H9 (cell line): ENCODE results near the gene LHFPL2. TPM values are rescaled to one million over a fixed set of nuclear protein-coding genes. Genes with fewer than 3 reads are reported as not detected.
A peak's percentile ranks its signal among the peaks of the same experiment; 100 is the strongest.

Source experiments
- DNase-seq: peaks from one replicate; pipeline ENCODE4 v3.0.0-alpha.2; 2017
- H2AFZ ChIP-seq: one replicate; pipeline ENCODE4 v1.6.1; 2013; ENCODE audit warnings: mild to moderate bottlenecking, low read length, control low read depth, moderate library complexity
- H2AK5ac ChIP-seq: 2 replicates; pipeline ENCODE4 v1.6.1; 2013; ENCODE audit warnings: low read length, control low read depth, mixed read lengths; ENCODE audit not compliant: insufficient read length
- H2BK120ac ChIP-seq: one replicate; pipeline ENCODE4 v1.6.1; 2013; ENCODE audit warnings: low read depth, mild to moderate bottlenecking, low read length, control low read depth, inconsistent platforms; ENCODE audit not compliant: poor library complexity, severe bottlenecking
- H2BK12ac ChIP-seq: 2 replicates; pipeline ENCODE4 v1.6.1; 2013; ENCODE audit warnings: low read length, control low read depth, mixed read lengths, low read depth; ENCODE audit not compliant: insufficient read length
- H2BK15ac ChIP-seq: 2 replicates; pipeline ENCODE4 v1.6.1; 2013; ENCODE audit warnings: low read depth, low read length, control low read depth
- H2BK20ac ChIP-seq: one replicate; pipeline ENCODE4 v1.6.1; 2013; ENCODE audit warnings: low read depth, mild to moderate bottlenecking, low read length, control low read depth, inconsistent platforms; ENCODE audit not compliant: poor library complexity, severe bottlenecking
- H2BK5ac ChIP-seq: 2 replicates; pipeline ENCODE4 v1.6.1; 2013; ENCODE audit warnings: low read length, control low read depth, mixed read lengths; ENCODE audit not compliant: insufficient read length
- H3K14ac ChIP-seq: 2 replicates; pipeline ENCODE4 v1.6.1; 2013; ENCODE audit warnings: low read length, control low read depth; ENCODE audit not compliant: insufficient read depth
- H3K18ac ChIP-seq: 2 replicates; pipeline ENCODE4 v1.6.1; 2013; ENCODE audit warnings: low read depth, mild to moderate bottlenecking, mixed read lengths, low read length, control low read depth; ENCODE audit not compliant: insufficient read length
- H3K23ac ChIP-seq: 2 replicates; pipeline ENCODE4 v1.6.1; 2013; ENCODE audit warnings: low read length, control low read depth, mixed read lengths, low read depth; ENCODE audit not compliant: insufficient read length
- H3K23me2 ChIP-seq: 2 replicates; pipeline ENCODE4 v1.6.1; 2013; ENCODE audit warnings: low read depth, mild to moderate bottlenecking, mixed read lengths, low read length, control low read depth; ENCODE audit not compliant: insufficient read length, poor library complexity, severe bottlenecking
- H3K27ac ChIP-seq: 2 replicates; pipeline ENCODE4 v1.5.1; 2013; ENCODE audit warnings: low read length, control low read depth, mixed read lengths, low read depth; ENCODE audit not compliant: insufficient read length
- H3K27me3 ChIP-seq: 2 replicates; pipeline ENCODE4 v1.6.1; 2013; ENCODE audit warnings: low read length, control low read depth, inconsistent platforms; ENCODE audit not compliant: insufficient read depth
- H3K4ac ChIP-seq: 2 replicates; pipeline ENCODE4 v1.6.1; 2013; ENCODE audit warnings: low read depth, mild to moderate bottlenecking, control low read depth, inconsistent platforms, low read length, moderate library complexity
- H3K4me1 ChIP-seq: 2 replicates; pipeline ENCODE4 v1.6.1; 2013; ENCODE audit warnings: low read length, control low read depth, inconsistent platforms; ENCODE audit not compliant: insufficient read depth
- H3K4me2 ChIP-seq: 2 replicates; pipeline ENCODE4 v1.6.1; 2013; ENCODE audit warnings: low read length, control low read depth, mixed read lengths; ENCODE audit not compliant: insufficient read length, insufficient read depth
- H3K56ac ChIP-seq: 2 replicates; pipeline ENCODE4 v1.6.1; 2013; ENCODE audit warnings: low read depth, mild to moderate bottlenecking, mixed read lengths, low read length, control low read depth; ENCODE audit not compliant: insufficient read length
- H3K79me1 ChIP-seq: 2 replicates; pipeline ENCODE4 v1.6.1; 2013; ENCODE audit warnings: low read depth, mild to moderate bottlenecking, moderate library complexity, low read length, control low read depth, inconsistent platforms; ENCODE audit not compliant: insufficient read depth, poor library complexity, severe bottlenecking
- H3K79me2 ChIP-seq: 2 replicates; pipeline ENCODE4 v1.6.1; 2013; ENCODE audit warnings: low read length, control low read depth, inconsistent platforms; ENCODE audit not compliant: insufficient read depth
- H3K9ac ChIP-seq: 2 replicates; pipeline ENCODE4 v1.6.1; 2013; ENCODE audit warnings: low read length, control low read depth, mixed read lengths; ENCODE audit not compliant: insufficient read length; ENCODE audit errors: extremely low read depth
- H3K9me3 ChIP-seq: one replicate; pipeline ENCODE4 v1.6.1; 2013; ENCODE audit warnings: low read depth, low read length, inconsistent platforms; ENCODE audit not compliant: control insufficient read depth
- H3T11ph ChIP-seq: one replicate; pipeline ENCODE4 v1.6.1; 2013; ENCODE audit warnings: mild to moderate bottlenecking, low read length, control low read depth, inconsistent platforms
- H4K20me1 ChIP-seq: one replicate; pipeline ENCODE4 v1.6.1; 2013; ENCODE audit not compliant: control insufficient read depth, insufficient read length, insufficient read depth
- H4K5ac ChIP-seq: 2 replicates; pipeline ENCODE4 v1.6.1; 2013; ENCODE audit warnings: low read depth, mild to moderate bottlenecking, mixed read lengths, low read length, control low read depth; ENCODE audit not compliant: insufficient read length
- H4K8ac ChIP-seq: replicated peaks from 2 replicates; pipeline ENCODE4 v1.6.1; 2013; ENCODE audit warnings: low read length, control low read depth, mixed read lengths, low read depth; ENCODE audit not compliant: insufficient read length
- H4K91ac ChIP-seq: 2 replicates; pipeline ENCODE4 v1.6.1; 2013; ENCODE audit warnings: low read depth, mild to moderate bottlenecking, moderate library complexity, mixed read lengths, low read length, control low read depth; ENCODE audit not compliant: insufficient read length
- H3K27ac Mint-ChIP-seq, 3 experiments: 2 replicates in 2 of 3; 3 replicates in 1 of 3; pipeline ENCODE4 v1.8.0; 2020 to 2021; ENCODE audit warnings: mixed read lengths in 3 of 3, mild to moderate bottlenecking in 1 of 3, moderate library complexity in 1 of 3
- H3K27me3 Mint-ChIP-seq: 2 replicates; pipeline ENCODE4 v1.8.0; 2021; ENCODE audit warnings: low read depth, mild to moderate bottlenecking, moderate library complexity, mixed read lengths
- H3K36me3 Mint-ChIP-seq, 3 experiments: 2 replicates in 2 of 3; 3 replicates in 1 of 3; pipeline ENCODE4 v1.8.0; 2020 to 2021; ENCODE audit warnings: low read depth in 3 of 3, mixed read lengths in 3 of 3; ENCODE audit not compliant: insufficient read depth in 1 of 3
- H3K4me1 Mint-ChIP-seq, 2 experiments: 2 replicates each; pipeline ENCODE4 v1.8.0; 2020; ENCODE audit warnings: mixed read lengths in 2 of 2
- H3K4me3 Mint-ChIP-seq, 2 experiments: 2 replicates in 1 of 2; 3 replicates in 1 of 2; pipeline ENCODE4 v1.8.0; 2020 to 2021; ENCODE audit warnings: mild to moderate bottlenecking in 2 of 2, mixed read lengths in 2 of 2, moderate library complexity in 1 of 2
- H3K9me3 Mint-ChIP-seq, 2 experiments: 2 replicates in 1 of 2; 3 replicates in 1 of 2; pipeline ENCODE4 v1.8.0; 2020; ENCODE audit warnings: mild to moderate bottlenecking in 2 of 2, mixed read lengths in 2 of 2, moderate library complexity in 1 of 2
- WGBS: extraction: QIAGEN DNeasy Blood & Tissue Kit; methylation state at CpG from one replicate; pipeline ENCODE4 v1.1.7; 2013; ENCODE audit warnings: missing lambda C conversion rate, low lambda C conversion rate, mixed read lengths; ENCODE audit not compliant: insufficient read length; ENCODE audit errors: extremely low coverage; 5-methylcytosine and 5-hydroxymethylcytosine counted together
- total RNA-seq: library from RNA; stranded (reverse); gene quantifications from 2 replicates; pipeline ENCODE4 v1.2.1, GENCODE V29; 2021
- TF ChIP-seq, protein P1 (sequence below): fragments of 200-600 bp; sonication (generic); conservative IDR thresholded peaks from 3 replicates; pipeline ENCODE4 v1.8.0; 2021; ENCODE audit warnings: antibody characterized with exemption, mild to moderate bottlenecking

The LHFPL2 gene
- total RNA-seq, 1 experiment from 2014 or later: 26.3 TPM

DNA sequence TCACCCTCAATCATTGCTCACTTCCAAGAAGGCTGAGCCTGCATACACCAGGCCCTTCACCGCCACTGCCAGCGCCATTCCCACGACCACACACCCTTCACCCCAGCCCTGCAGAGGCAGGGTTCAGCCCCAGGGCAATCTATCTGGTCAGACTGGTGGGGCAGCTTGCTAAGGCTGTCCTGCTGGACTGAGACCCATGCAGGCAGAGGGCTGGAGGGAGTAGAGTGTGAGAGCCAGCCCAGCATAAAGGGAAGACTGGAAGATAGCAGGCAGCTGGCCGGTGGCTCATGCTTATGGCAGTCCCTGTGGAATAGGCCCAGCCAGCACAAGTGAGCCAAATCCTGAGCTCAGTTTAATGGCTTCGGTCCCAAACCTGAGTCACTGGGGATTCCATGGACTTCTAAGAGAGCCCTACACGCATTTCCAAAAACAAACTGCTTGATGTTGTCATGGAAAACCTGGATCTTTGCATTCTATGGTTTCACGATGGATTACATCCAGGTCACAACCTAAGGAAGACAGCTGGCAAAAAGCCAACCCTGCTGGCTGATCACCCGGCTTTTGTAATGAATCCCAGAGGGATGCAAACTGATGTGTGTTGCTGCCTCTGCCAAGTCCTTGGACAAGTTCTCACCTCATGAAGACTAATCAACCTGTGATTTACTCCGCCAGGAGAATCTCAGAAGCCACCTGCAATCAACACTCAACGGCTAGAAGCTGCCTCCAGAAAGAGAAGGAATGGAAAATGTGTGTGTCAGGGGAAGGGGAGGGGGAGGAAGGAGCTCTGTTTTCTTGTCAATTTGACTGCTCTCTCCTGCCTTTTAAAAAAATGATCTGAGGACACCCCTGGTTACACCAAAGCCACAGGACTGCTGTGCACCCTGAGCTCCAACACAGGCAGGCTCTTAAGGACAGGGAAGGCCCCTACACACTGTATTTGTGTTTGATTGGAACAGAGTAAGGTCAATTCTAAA, 143.6 kb downstream of the LHFPL2 start:
- Histone ChIP-seq H2BK15ac (no peak overlapping the region), H4K91ac (no peak overlapping the region), H2BK20ac (no peak overlapping the region), H3K79me1 (no peaks in the 10 kb centered on the region), H3K18ac (no peak overlapping the region), H3K9ac (no peak overlapping the region), H2BK5ac (no peak overlapping the region), H2BK120ac (no peak overlapping the region), H4K20me1 (no peaks in the 10 kb centered on the region), H2AK5ac (no peak overlapping the region), H2AFZ (no peak overlapping the region), H3K4me1 (peaks cover 6% of the 10 kb centered on the region; the same call in 1 of the 2 replicates), H3K79me2 (no peaks in the 10 kb centered on the region; the same call in 1 of the 2 replicates), H3K4me2 (no peak overlapping the region), H3K27ac (no peak overlapping the region), H2BK12ac (no peak overlapping the region), H3K9me3 (no peaks in the 10 kb centered on the region), H3K4ac (no peak overlapping the region), H4K5ac (no peak overlapping the region), H3K23ac (no peak overlapping the region), H3K56ac (no peak overlapping the region), H3K23me2 (no peaks in the 10 kb centered on the region), H3K27me3 (no peaks in the 10 kb centered on the region), H3T11ph (no peak overlapping the region), H4K8ac (no peak overlapping the region), H3K14ac (no peak overlapping the region; the same call in 1 of the 2 replicates)
- no CpG with 5 or more reads among the region's 10 CpGs for WGBS
- TF ChIP-seq, protein P1, sequence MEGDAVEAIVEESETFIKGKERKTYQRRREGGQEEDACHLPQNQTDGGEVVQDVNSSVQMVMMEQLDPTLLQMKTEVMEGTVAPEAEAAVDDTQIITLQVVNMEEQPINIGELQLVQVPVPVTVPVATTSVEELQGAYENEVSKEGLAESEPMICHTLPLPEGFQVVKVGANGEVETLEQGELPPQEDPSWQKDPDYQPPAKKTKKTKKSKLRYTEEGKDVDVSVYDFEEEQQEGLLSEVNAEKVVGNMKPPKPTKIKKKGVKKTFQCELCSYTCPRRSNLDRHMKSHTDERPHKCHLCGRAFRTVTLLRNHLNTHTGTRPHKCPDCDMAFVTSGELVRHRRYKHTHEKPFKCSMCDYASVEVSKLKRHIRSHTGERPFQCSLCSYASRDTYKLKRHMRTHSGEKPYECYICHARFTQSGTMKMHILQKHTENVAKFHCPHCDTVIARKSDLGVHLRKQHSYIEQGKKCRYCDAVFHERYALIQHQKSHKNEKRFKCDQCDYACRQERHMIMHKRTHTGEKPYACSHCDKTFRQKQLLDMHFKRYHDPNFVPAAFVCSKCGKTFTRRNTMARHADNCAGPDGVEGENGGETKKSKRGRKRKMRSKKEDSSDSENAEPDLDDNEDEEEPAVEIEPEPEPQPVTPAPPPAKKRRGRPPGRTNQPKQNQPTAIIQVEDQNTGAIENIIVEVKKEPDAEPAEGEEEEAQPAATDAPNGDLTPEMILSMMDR: no peak
- Mint-ChIP-seq H3K4me1 (peaks cover 42 to 48% of the 10 kb centered on the region in 2 experiments), H3K27ac (peak overlapping the region in 2 of 3 experiments; percentile 66 to 90), H3K4me3 (no peak overlapping the region), H3K27me3 (0 out of 2 replicates have a peak, but pooled peaks cover under 1% of the 10 kb centered on the region), H3K9me3 (no peaks in the 10 kb centered on the region), H3K36me3 (peaks cover 0 to 14% (median 2%) of the 10 kb centered on the region in 3 experiments; a peak in 4 of 7 replicates)
- DNase-seq: no peak
